22Rv1 (cell line): ENCODE results near the gene IER2.

Source experiments
- ZFX ChIP-seq: fragments of 450-650 bp; IDR thresholded peaks from 2 replicates; pipeline ENCODE4 v1.6.1; 2017; ENCODE audit warnings: antibody characterized with exemption, borderline replicate concordance
- TF ChIP-seq, protein P1 (sequence below): fragments of 450-650 bp; IDR thresholded peaks from 2 replicates; pipeline ENCODE4 v1.5.1; 2017; ENCODE audit warnings: mild to moderate bottlenecking

DNA sequence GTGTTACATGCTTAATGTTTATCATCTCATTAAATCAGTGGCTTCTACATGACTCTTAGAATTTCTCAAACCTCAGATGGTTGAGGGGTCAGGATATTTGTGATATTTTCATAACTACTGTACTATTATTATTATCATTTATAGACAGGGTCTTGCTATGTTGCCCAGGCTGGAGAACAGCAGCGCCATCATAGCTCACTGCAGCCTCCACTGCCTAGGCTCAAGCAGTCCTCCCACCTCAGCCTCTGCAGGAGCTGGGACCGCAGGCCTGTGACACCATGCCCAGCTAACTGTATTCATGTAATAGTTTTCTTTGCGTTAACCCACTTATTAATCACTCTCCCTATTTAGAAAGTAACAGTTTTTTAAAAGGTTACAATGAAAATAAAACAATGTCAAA lies 9.5 kb downstream of the IER2 start:
- TF ChIP-seq, protein P1, sequence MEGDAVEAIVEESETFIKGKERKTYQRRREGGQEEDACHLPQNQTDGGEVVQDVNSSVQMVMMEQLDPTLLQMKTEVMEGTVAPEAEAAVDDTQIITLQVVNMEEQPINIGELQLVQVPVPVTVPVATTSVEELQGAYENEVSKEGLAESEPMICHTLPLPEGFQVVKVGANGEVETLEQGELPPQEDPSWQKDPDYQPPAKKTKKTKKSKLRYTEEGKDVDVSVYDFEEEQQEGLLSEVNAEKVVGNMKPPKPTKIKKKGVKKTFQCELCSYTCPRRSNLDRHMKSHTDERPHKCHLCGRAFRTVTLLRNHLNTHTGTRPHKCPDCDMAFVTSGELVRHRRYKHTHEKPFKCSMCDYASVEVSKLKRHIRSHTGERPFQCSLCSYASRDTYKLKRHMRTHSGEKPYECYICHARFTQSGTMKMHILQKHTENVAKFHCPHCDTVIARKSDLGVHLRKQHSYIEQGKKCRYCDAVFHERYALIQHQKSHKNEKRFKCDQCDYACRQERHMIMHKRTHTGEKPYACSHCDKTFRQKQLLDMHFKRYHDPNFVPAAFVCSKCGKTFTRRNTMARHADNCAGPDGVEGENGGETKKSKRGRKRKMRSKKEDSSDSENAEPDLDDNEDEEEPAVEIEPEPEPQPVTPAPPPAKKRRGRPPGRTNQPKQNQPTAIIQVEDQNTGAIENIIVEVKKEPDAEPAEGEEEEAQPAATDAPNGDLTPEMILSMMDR: no peak
- no peak for TF ChIP-seq ZFX
